Measurements from ENCODE around the gene CADM2. TPM values are rescaled to one million over a fixed set of nuclear protein-coding genes. Genes with fewer than 3 reads are reported as not detected.

CADM2 gene
- total and polyA plus RNA-seq, 2 experiments from 2014 or later, result 13.3 to 47.5 TPM

GRCh38 chr3:85801955-85802354 lies 843.2 kb downstream of the CADM2 start (continued):
- peak; percentile 72 to 76 for TF ChIP-seq CTCF (conservative IDR thresholded peaks at IDR 0.05; ENCODE audit: low read depth in 2 of 2)

- Histone ChIP-seq H3K9me2 (ENCODE audit: insufficient read depth) (no peaks in the 10 kb centered on the region), H4K20me1 (replicated peaks; ENCODE audit: insufficient read depth) (no peaks in the 10 kb centered on the region), H3F3A (replicated peaks; ENCODE audit: low read depth) (no peaks in the 10 kb centered on the region), H3K4me1 (ENCODE audit: insufficient read depth) (0 out of 2 replicates have a peak, but pooled peaks cover 3% of the 10 kb centered on the region), H3K79me2 (replicated peaks; ENCODE audit: insufficient read depth) (no peaks in the 10 kb centered on the region), H3K27ac (ENCODE audit: low read depth) (no peak overlapping the region), H3K27me3 (ENCODE audit: insufficient read depth) (no peaks in the 10 kb centered on the region), H3K36me3 (ENCODE audit: insufficient read depth) (no peaks in the 10 kb centered on the region), H3K4me2 (no peak overlapping the region), H3K4me3 (no peak overlapping the region), H2AFZ (no peak overlapping the region)
- Mint-ChIP-seq H3K4me1 (no peaks in the 10 kb centered on the region; the same call in 2 of the 3 replicates), H3K27me3 (ENCODE audit: insufficient read depth, low read depth, poor library complexity) (no peaks in the 10 kb centered on the region), H3K27ac (no peak overlapping the region), H3K36me3 (ENCODE audit: low read depth) (no peaks in the 10 kb centered on the region), H3K4me3 (no peak overlapping the region), H3K9me3 (no peaks in the 10 kb centered on the region)
- ATAC-seq, result no peak
- TF ChIP-seq EZH2phosphoT487 (IDR thresholded peaks at IDR 0.05; ENCODE audit: unreplicated experiment) (no peak), ZNF462 (CRISPR knock-in tag; IDR thresholded peaks at IDR 0.05) (no peak), ZNF114 (CRISPR knock-in tag; IDR thresholded peaks at IDR 0.05) (no peak), POLR2AphosphoS5 (IDR thresholded peaks at IDR 0.05; ENCODE audit: low read depth) (no peak), STAT1 (IDR thresholded peaks at IDR 0.05; ENCODE audit: unreplicated experiment) (no peak), NANOG (IDR thresholded peaks at IDR 0.05; ENCODE audit: borderline replicate concordance) (no peak), EZH2 (IDR thresholded peaks at IDR 0.05; ENCODE audit: low read depth, unreplicated experiment) (no peak), JUNB (IDR thresholded peaks at IDR 0.05; ENCODE audit: unreplicated experiment) (no peak), REST (IDR thresholded peaks at IDR 0.05; ENCODE audit: unreplicated experiment) (no peak)
- DNase-seq (ENCODE audit: low spot score), result no peak
Observed at GRCh38 chr3:85808755-85809154, 850.0 kb downstream of the CADM2 start.
